Breast epithelium (tissue), 4 donors: ENCODE results near the gene SALL1. TPM values are rescaled to one million over a fixed set of nuclear protein-coding genes. Genes with fewer than 3 reads are reported as not detected.

Experiments
- DNase-seq, 2 donors: peaks; one replicate each; pipeline ENCODE4 v3.0.0-alpha.2; 2019; ENCODE audit warnings: low spot score in 2 of 2
- H3K27ac ChIP-seq, 2 donors: fragments of 200-600 bp; sonication (generic) in 1 of 2; one replicate each; pipeline ENCODE4 v1.5.1; 2016 to 2019; ENCODE audit warnings: mild to moderate bottlenecking in 1 of 2
- H3K27me3 ChIP-seq, 2 donors: fragments of 200-600 bp; sonication (generic) in 1 of 2; one replicate each; pipeline versions ENCODE4 v1.5.1 to v1.6.0; 2017 to 2019; ENCODE audit warnings: control low read depth in 1 of 2, mild to moderate bottlenecking in 1 of 2
- H3K36me3 ChIP-seq: fragments of 200-600 bp; one replicate; pipeline ENCODE4 v1.5.1; 2019
- H3K4me1 ChIP-seq, 2 donors: fragments of 200-600 bp; sonication (generic); one replicate each; pipeline ENCODE4 v1.5.1; 2016 to 2019; ENCODE audit warnings: control low read depth in 1 of 2
- H3K4me3 ChIP-seq, 3 donors: fragments of 200-600 bp; sonication (generic); 1 replicate in 2 of 3; 2 replicates in 1 of 3; pipeline ENCODE4 v1.5.1; 2016 to 2019; ENCODE audit warnings: mild to moderate bottlenecking in 3 of 3, moderate library complexity in 2 of 3
- H3K9me3 ChIP-seq, 2 donors: fragments of 200-600 bp; sonication (generic) in 1 of 2; one replicate each; pipeline ENCODE4 v1.5.1; 2016 to 2019; ENCODE audit warnings: control low read depth in 1 of 2
- CTCF ChIP-seq, 3 donors: fragments of 450-650 bp; IDR thresholded peaks; one replicate each; pipeline ENCODE4 v1.5.1; 2016 to 2017; ENCODE audit warnings: antibody characterized with exemption in 3 of 3, mild to moderate bottlenecking in 3 of 3, moderate library complexity in 3 of 3
- POLR2A ChIP-seq: fragments of 450-650 bp; IDR thresholded peaks from one replicate; pipeline ENCODE4 v1.6.1; 2016; ENCODE audit warnings: antibody characterized with exemption, mild to moderate bottlenecking, moderate library complexity
- POLR2AphosphoS5 ChIP-seq, 3 donors: sonication (generic); formaldehyde crosslinking; IDR thresholded peaks; one replicate each; pipeline ENCODE4 v1.6.1; 2017; ENCODE audit warnings: antibody characterized with exemption in 3 of 3
- intact Hi-C: fragments of 100-400 bp; cut with DNase I; formaldehyde crosslinking; loops from one replicate; pipeline ENCODE4 v1.15.1; 2023; ENCODE audit warnings: low total_unique reads
- total RNA-seq, 3 donors: library from RNA; depleted of rRNA; stranded (reverse); fragments of >200 nt; gene quantifications; one replicate each; pipeline ENCODE4 v1.1.0, GENCODE V29; 2016

Gene SALL1
- total RNA-seq, 3 donors from 2014 or later = 0.15 to 0.33 (median 0.32) TPM

- intact Hi-C loops = no loop called here
- Histone ChIP-seq H3K4me1 (peaks cover 0 to 5% of the 10 kb centered on the region in 2 donors), H3K36me3 (no peaks in the 10 kb centered on the region), H3K27me3 (peaks cover 0 to 64% of the 10 kb centered on the region in 2 donors), H3K4me3 (peak overlapping the region; percentile 27 to 72 (median 52)), H3K27ac (peak overlapping the region in 1 of 2 donors; percentile 23), H3K9me3 (no peaks in the 10 kb centered on the region)
- no peak for TF ChIP-seq CTCF (IDR thresholded peaks at IDR 0.05)
- TF ChIP-seq POLR2AphosphoS5 (IDR thresholded peaks at IDR 0.05) = no peak
- no peak for TF ChIP-seq POLR2A
- DNase-seq = no peak
These were observed 744 bp downstream of the SALL1 start for GRCh38 chr16:51150165-51150887.

GRCh38 chr16:51149721-51150164, 1.3 kb downstream of the SALL1 start:
- no peak overlapping the region for H3K27ac ChIP-seq
- H3K36me3 ChIP-seq = no peaks in the 10 kb centered on the region
- DNase-seq = no peak
- intact Hi-C loops = no loop called here
- peak overlapping the region in 2 of 3 donors; percentile 52 to 72 for H3K4me3 ChIP-seq
- no peaks in the 10 kb centered on the region for H3K9me3 ChIP-seq
- TF ChIP-seq POLR2A (no peak), POLR2AphosphoS5 (IDR thresholded peaks at IDR 0.05) (no peak), CTCF (IDR thresholded peaks at IDR 0.05) (no peak)
- H3K27me3 ChIP-seq = peaks cover 0 to 58% of the 10 kb centered on the region in 2 donors
- H3K4me1 ChIP-seq = peaks cover 0 to 5% of the 10 kb centered on the region in 2 donors

DNA sequence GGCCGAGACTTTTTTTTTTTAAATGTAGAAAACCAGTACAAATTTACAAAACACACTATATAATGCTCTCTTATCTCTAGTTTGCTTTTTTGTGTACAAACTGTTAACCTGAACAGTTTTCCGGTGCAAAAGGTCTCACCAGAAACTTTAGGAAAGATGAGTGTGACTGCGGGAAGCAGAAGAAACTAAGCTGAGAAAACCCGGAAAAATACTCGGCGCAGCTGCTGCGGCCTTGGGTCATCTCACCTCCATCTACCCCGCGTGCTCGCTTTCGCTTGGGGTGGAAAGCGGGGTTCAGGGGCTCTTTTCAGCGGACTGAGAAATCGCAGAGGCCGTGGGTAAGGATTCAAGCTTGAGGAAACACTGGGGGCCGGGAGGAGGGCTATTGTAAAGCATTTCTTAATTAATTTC, 1.8 kb downstream of the SALL1 start:
- Histone ChIP-seq H3K4me1 (peaks cover 0 to 5% of the 10 kb centered on the region in 2 donors), H3K27me3 (peaks cover 0 to 53% of the 10 kb centered on the region in 2 donors), H3K9me3 (no peaks in the 10 kb centered on the region), H3K36me3 (no peaks in the 10 kb centered on the region), H3K27ac (no peak overlapping the region), H3K4me3 (no peak overlapping the region)
- intact Hi-C loops = no loop called here
- TF ChIP-seq POLR2AphosphoS5 (IDR thresholded peaks at IDR 0.05) = no peak
- no peak for TF ChIP-seq CTCF (IDR thresholded peaks at IDR 0.05)
- no peak for TF ChIP-seq POLR2A
- DNase-seq = no peak

DNA sequence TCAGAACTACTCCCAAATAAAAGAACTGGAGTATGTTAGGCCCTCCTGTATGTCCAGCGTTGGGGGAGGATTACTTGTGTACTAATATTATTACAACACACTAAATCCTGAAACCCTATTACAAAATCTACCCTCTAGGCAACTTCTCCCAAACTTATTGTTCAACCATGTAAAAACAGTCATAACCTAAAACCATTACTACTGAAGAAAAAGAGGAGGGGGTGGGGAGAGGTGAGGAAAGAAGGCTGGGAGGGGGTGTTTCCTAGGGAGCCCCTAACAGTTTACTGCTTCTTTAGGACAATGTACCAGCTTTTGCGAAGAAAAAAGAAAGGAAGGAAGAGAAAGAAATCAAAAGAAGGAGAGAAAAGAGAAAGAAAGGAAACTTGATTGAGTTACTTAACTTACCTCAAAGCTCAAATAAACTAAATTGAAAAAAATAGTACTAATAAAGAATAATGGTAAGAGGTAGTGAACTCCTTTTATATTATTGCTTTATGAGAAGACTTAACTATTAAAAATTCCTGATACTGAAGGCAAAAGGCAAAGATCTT, 2.3 kb downstream of the SALL1 start:
- intact Hi-C loops = no loop called here
- Histone ChIP-seq H3K9me3 (no peaks in the 10 kb centered on the region), H3K27me3 (peaks cover 0 to 48% of the 10 kb centered on the region in 2 donors), H3K36me3 (no peaks in the 10 kb centered on the region), H3K4me1 (peaks cover 0 to 5% of the 10 kb centered on the region in 2 donors), H3K27ac (no peak overlapping the region), H3K4me3 (no peak overlapping the region)
- TF ChIP-seq CTCF (IDR thresholded peaks at IDR 0.05) (no peak), POLR2A (no peak), POLR2AphosphoS5 (IDR thresholded peaks at IDR 0.05) (no peak)
- no peak for DNase-seq
